ENCODE data around the gene LSAMP. TPM values are rescaled to one million over a fixed set of nuclear protein-coding genes. Genes with fewer than 3 reads are reported as not detected.

LSAMP gene
- total RNA-seq, 1 experiment from 2014 or later: 3.1 TPM

DNA sequence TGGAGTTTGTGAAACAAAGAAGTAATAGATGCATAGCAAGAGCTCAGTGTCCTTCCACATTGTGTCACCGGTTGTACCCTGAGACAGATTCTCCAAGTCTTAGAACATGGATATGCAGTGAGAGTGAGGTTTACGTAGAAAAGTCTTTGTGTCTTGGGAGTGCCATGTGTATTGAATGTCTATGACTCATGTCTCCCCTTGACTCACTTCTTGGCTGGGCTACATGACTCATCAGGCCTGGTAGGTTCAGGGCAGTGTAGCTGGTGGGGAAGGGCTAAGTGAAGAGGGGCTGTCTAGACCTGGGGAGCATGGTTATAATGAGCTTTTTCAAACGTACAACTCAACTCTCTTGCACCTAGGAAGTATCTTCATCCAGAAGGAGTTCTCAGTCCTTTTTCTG lies 654.5 kb downstream of the LSAMP start:
- H3K27ac ChIP-seq (ENCODE audit: low read length): no peak overlapping the region
- no peaks in the 10 kb centered on the region for H3K36me3 ChIP-seq (ENCODE audit: control insufficient read depth, insufficient read depth, low read length)
- no peaks in the 10 kb centered on the region for H3K9me3 ChIP-seq (ENCODE audit: control insufficient read depth, insufficient read depth, low read depth, low read length)
- no peak for TF ChIP-seq CTCF (IDR thresholded peaks at IDR 0.05)
- no peak for TF ChIP-seq REST (IDR thresholded peaks at IDR 0.05; ENCODE audit: insufficient read depth in 1 of 2, low read depth in 2 of 2, low read length in 1 of 2)
- no peak for TF ChIP-seq TCF7L2 (IDR thresholded peaks at IDR 0.05; ENCODE audit: low read depth, low read length)
- intact Hi-C loops (cut with micrococcal nuclease; ENCODE audit: unreplicated experiment): no loop called here
- no TSS peak for BruUV-seq (replicated peaks)
- in situ Hi-C loops (cut with HindIII; ENCODE audit: low pct_unique_long_range_greater_than_20kb, low sequenced_read_pairs): no loop called here
- DNase-seq (ENCODE audit: low read depth, low spot score) (peak; percentile 90), ATAC-seq (peak; percentile 97)
- ChIA-PET CTCF (no interaction called here), POLR2A (no interaction called here)
- peak overlapping the region in 1 of 2 experiments; percentile 58; a peak in 2 of 4 replicates for H3K4me3 ChIP-seq (ENCODE audit: low read depth in 2 of 2, low read length in 2 of 2)
- no peaks in the 10 kb centered on the region for H3K27me3 ChIP-seq (ENCODE audit: control insufficient read depth, insufficient read depth, low read length)
- peaks cover 4% of the 10 kb centered on the region; the same call in 1 of the 2 replicates for H3K4me1 ChIP-seq (ENCODE audit: control insufficient read depth, insufficient read depth, low read length)

DNA sequence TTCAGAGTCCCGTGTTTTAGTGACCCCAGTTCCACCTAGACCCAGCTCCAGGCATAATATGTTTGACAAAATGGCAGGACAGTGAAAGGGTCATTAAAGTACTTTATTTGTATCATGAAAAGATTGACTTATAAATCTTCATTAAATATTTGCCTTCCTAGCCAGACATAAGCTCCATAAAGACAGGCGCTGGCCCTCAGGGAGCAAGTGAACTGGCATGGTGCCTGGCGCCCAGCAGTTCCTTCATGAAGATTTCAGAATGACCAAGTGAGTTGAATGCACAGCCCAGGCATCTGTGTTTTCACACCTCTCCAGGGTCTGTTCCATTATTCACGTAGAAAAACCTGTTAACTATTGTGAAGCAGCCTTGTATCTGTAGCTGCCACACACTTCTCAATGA lies 655.8 kb downstream of the LSAMP start:
- no peaks in the 10 kb centered on the region for H3K9me3 ChIP-seq (ENCODE audit: control insufficient read depth, insufficient read depth, low read depth, low read length)
- H3K27me3 ChIP-seq (ENCODE audit: control insufficient read depth, insufficient read depth, low read length): no peaks in the 10 kb centered on the region
- DNase-seq (ENCODE audit: low read depth, low spot score): no peak
- H3K4me3 ChIP-seq (ENCODE audit: low read depth in 2 of 2, low read length in 2 of 2): no peak overlapping the region
- no peak for TF ChIP-seq REST (IDR thresholded peaks at IDR 0.05; ENCODE audit: insufficient read depth in 1 of 2, low read depth in 2 of 2, low read length in 1 of 2)
- TF ChIP-seq POLR2AphosphoS5 (IDR thresholded peaks at IDR 0.05; ENCODE audit: low read depth, low read length): no peak
- no peak for TF ChIP-seq TCF7L2 (IDR thresholded peaks at IDR 0.05; ENCODE audit: low read depth, low read length)
- TF ChIP-seq CTCF (IDR thresholded peaks at IDR 0.05): no peak
- TF ChIP-seq SIN3A (IDR thresholded peaks at IDR 0.05; ENCODE audit: borderline replicate concordance, insufficient read depth, low read depth, low read length): no peak
- H3K36me3 ChIP-seq (ENCODE audit: control insufficient read depth, insufficient read depth, low read length): no peaks in the 10 kb centered on the region
- ChIA-PET CTCF (interaction anchor here (1.1 kb wide), 1 partner anchor 23 kb away, joined by 7 read pairs; no protein-coding TSS in a partner anchor), POLR2A (no interaction called here)
- intact Hi-C loops (cut with micrococcal nuclease; ENCODE audit: unreplicated experiment): loop anchor here (10.0 kb wide), 1 partner anchor 575 kb away; no protein-coding TSS in a partner anchor
- BruUV-seq (replicated peaks): no TSS peak
- no peak for ATAC-seq
- no peak overlapping the region for H3K27ac ChIP-seq (ENCODE audit: low read length)
- in situ Hi-C loops (cut with HindIII; ENCODE audit: low pct_unique_long_range_greater_than_20kb, low sequenced_read_pairs): no loop called here
- H3K4me1 ChIP-seq (ENCODE audit: control insufficient read depth, insufficient read depth, low read length): peaks cover 8% of the 10 kb centered on the region; the same call in 1 of the 2 replicates
